Endodermal cell (in vitro differentiated cells): ENCODE measurements around the gene ICA1. TPM values are rescaled to one million over a fixed set of nuclear protein-coding genes. Genes with fewer than 3 reads are reported as not detected.

ENCODE experiments used
- DNase-seq: peaks from one replicate; pipeline ENCODE4 v3.0.0-alpha.2; 2017
- H3K27ac ChIP-seq: 2 replicates; pipeline ENCODE4 v1.5.1; 2013; ENCODE audit warnings: mild to moderate bottlenecking, low read depth, low read length, moderate library complexity
- H3K27me3 ChIP-seq: 2 replicates; pipeline ENCODE4 v1.6.1; 2013; ENCODE audit warnings: mild to moderate bottlenecking, low read length, moderate library complexity; ENCODE audit not compliant: insufficient read depth, control insufficient read depth, poor library complexity, severe bottlenecking
- H3K36me3 ChIP-seq: 2 replicates; pipeline ENCODE4 v1.7.0; 2013; ENCODE audit warnings: mild to moderate bottlenecking, low read length, moderate library complexity; ENCODE audit not compliant: control insufficient read depth, insufficient read depth
- H3K4me1 ChIP-seq: one replicate; pipeline ENCODE4 v1.7.0; 2013; ENCODE audit warnings: low read length; ENCODE audit not compliant: control insufficient read depth, insufficient read depth
- H3K4me3 ChIP-seq: 2 replicates; pipeline ENCODE4 v1.5.1; 2013; ENCODE audit warnings: mild to moderate bottlenecking, low read length, moderate library complexity
- H3K9ac ChIP-seq: 2 replicates; pipeline ENCODE4 v1.6.1; 2013; ENCODE audit warnings: mild to moderate bottlenecking, low read length, moderate library complexity; ENCODE audit not compliant: poor library complexity, severe bottlenecking; ENCODE audit errors: extremely low read depth
- H3K9me3 ChIP-seq: 2 replicates; pipeline ENCODE4 v1.6.1; 2013; ENCODE audit warnings: mild to moderate bottlenecking, low read length, moderate library complexity; ENCODE audit not compliant: control insufficient read depth
- H3K27ac Mint-ChIP-seq: 2 replicates; pipeline ENCODE4 v1.8.0; 2020; ENCODE audit warnings: mixed read lengths
- H3K27me3 Mint-ChIP-seq: 2 replicates; pipeline ENCODE4 v1.8.0; 2021; ENCODE audit warnings: mild to moderate bottlenecking, mixed read lengths; ENCODE audit not compliant: insufficient read depth
- H3K36me3 Mint-ChIP-seq: 2 replicates; pipeline ENCODE4 v1.8.0; 2020; ENCODE audit warnings: low read depth, mixed read lengths
- H3K4me1 Mint-ChIP-seq: 2 replicates; pipeline ENCODE4 v1.8.0; 2020; ENCODE audit warnings: mixed read lengths
- H3K4me3 Mint-ChIP-seq: 2 replicates; pipeline ENCODE4 v1.8.0; 2020; ENCODE audit warnings: mild to moderate bottlenecking, moderate library complexity, mixed read lengths
- H3K9me3 Mint-ChIP-seq: 2 replicates; pipeline ENCODE4 v1.8.0; 2020; ENCODE audit warnings: mild to moderate bottlenecking, mixed read lengths
- CTCF ChIP-seq: fragments of 200-600 bp; sonication (generic); conservative IDR thresholded peaks from 2 replicates; pipeline ENCODE4 v1.5.0; 2021; ENCODE audit warnings: antibody characterized with exemption, mild to moderate bottlenecking
- whole genome bisulfite sequencing, 2 experiments: methylation state at CpG; one replicate each; pipeline versions ENCODE4 v1.1.5 to v1.1.7; 2013; ENCODE audit warnings: missing lambda C conversion rate in 2 of 2, mixed read lengths in 1 of 2; ENCODE audit not compliant: insufficient coverage in 1 of 2, insufficient read length in 1 of 2; 5-methylcytosine and 5-hydroxymethylcytosine counted together
- total RNA-seq, 2 donors: library from RNA; stranded (reverse); fragmentation: NEBNext Ultra II Directional in 1 of 2; extraction: Animal tissue kit (Norgen Biotek cat#: 25700) in 1 of 2; gene quantifications; 2 replicates in 1 of 2; 3 replicates in 1 of 2; pipeline ENCODE4 v1.2.1, GENCODE V29; 2021

Gene ICA1
- total RNA-seq, 2 donors from 2014 or later = 25.0 to 50.2 TPM

- no peak for TF ChIP-seq CTCF
- no peaks in the 10 kb centered on the region for H3K27me3 ChIP-seq
- H3K4me3 Mint-ChIP-seq = no peak overlapping the region
- no peaks in the 10 kb centered on the region for H3K36me3 ChIP-seq
- H3K9me3 ChIP-seq = no peaks in the 10 kb centered on the region
- no peak overlapping the region for H3K27ac ChIP-seq
- H3K27ac Mint-ChIP-seq = no peak overlapping the region
- no peak for DNase-seq
- 100% methylated on average over 1 of the region's 1 CpG; no CpG with 5 or more reads in 1 of the 2 experiments for WGBS, 2 experiments
- H3K4me3 ChIP-seq = no peak overlapping the region
- H3K27me3 Mint-ChIP-seq = no peaks in the 10 kb centered on the region
- H3K4me1 Mint-ChIP-seq = peaks cover 3% of the 10 kb centered on the region
- no peak overlapping the region for H3K9ac ChIP-seq
- H3K4me1 ChIP-seq = no peaks in the 10 kb centered on the region
- H3K9me3 Mint-ChIP-seq = no peaks in the 10 kb centered on the region
- no peaks in the 10 kb centered on the region for H3K36me3 Mint-ChIP-seq
Measured at GRCh38 chr7:8169171-8169570, 92.8 kb downstream of the ICA1 start.

- Mint-ChIP-seq H3K9me3 (no peaks in the 10 kb centered on the region), H3K4me3 (no peak overlapping the region), H3K4me1 (peaks cover 3% of the 10 kb centered on the region), H3K27ac (no peak overlapping the region), H3K36me3 (no peaks in the 10 kb centered on the region), H3K27me3 (no peaks in the 10 kb centered on the region)
- DNase-seq = no peak
- no peaks in the 10 kb centered on the region for H3K27me3 ChIP-seq
- no peak for TF ChIP-seq CTCF
- no peak overlapping the region for H3K4me3 ChIP-seq
- no peak overlapping the region for H3K27ac ChIP-seq
- H3K9ac ChIP-seq = no peak overlapping the region
- H3K36me3 ChIP-seq = no peaks in the 10 kb centered on the region
- WGBS, 2 experiments = 92% methylated on average over 2 to 3 of the region's 3 CpGs
- H3K9me3 ChIP-seq = no peaks in the 10 kb centered on the region
- H3K4me1 ChIP-seq = no peaks in the 10 kb centered on the region
Measured at GRCh38 chr7:8168336-8168735, 93.6 kb downstream of the ICA1 start.

GRCh38 chr7:8165150-8165549 is 96.8 kb downstream of the ICA1 start:
- TF ChIP-seq CTCF = no peak
- Histone ChIP-seq H3K4me1 (no peaks in the 10 kb centered on the region), H3K36me3 (no peaks in the 10 kb centered on the region), H3K4me3 (no peak overlapping the region), H3K9me3 (no peaks in the 10 kb centered on the region), H3K9ac (no peak overlapping the region), H3K27me3 (no peaks in the 10 kb centered on the region), H3K27ac (no peak overlapping the region)
- no peaks in the 10 kb centered on the region for H3K36me3 Mint-ChIP-seq
- H3K9me3 Mint-ChIP-seq = no peaks in the 10 kb centered on the region
- no peak overlapping the region for H3K27ac Mint-ChIP-seq
- no peak for DNase-seq
- H3K4me1 Mint-ChIP-seq = peaks cover 6% of the 10 kb centered on the region
- no peak overlapping the region for H3K4me3 Mint-ChIP-seq
- WGBS, 2 experiments = 0 to 21% methylated on average over 2 to 4 of the region's 4 CpGs
- no peaks in the 10 kb centered on the region for H3K27me3 Mint-ChIP-seq
